Tibial nerve (tissue), 4 donors: ENCODE measurements around the gene CELF1. TPM values are rescaled to one million over a fixed set of nuclear protein-coding genes. Genes with fewer than 3 reads are reported as not detected.

Experiments used
- DNase-seq, 2 donors: peaks; one replicate each; pipeline ENCODE4 v3.0.0-alpha.2; 2019; ENCODE audit warnings: low spot score in 2 of 2
- H3K27ac ChIP-seq, 4 donors: fragments of 200-600 bp; sonication (generic) in 3 of 4; one replicate each; pipeline ENCODE4 v1.5.1; 2017 to 2019; ENCODE audit warnings: mild to moderate bottlenecking in 1 of 4
- H3K27me3 ChIP-seq, 2 donors: fragments of 200-600 bp; sonication (generic) in 1 of 2; one replicate each; pipeline versions ENCODE4 v1.5.1 to v1.6.0; 2017 to 2019
- H3K36me3 ChIP-seq, 3 donors: fragments of 200-600 bp; sonication (generic); one replicate each; pipeline ENCODE4 v1.5.1; 2018 to 2019
- H3K4me1 ChIP-seq, 4 donors: fragments of 200-600 bp; sonication (generic) in 3 of 4; one replicate each; pipeline ENCODE4 v1.5.1; 2017 to 2019
- H3K4me3 ChIP-seq, 4 donors: fragments of 200-600 bp; sonication (generic) in 3 of 4; one replicate each; pipeline ENCODE4 v1.5.1; 2017 to 2019; ENCODE audit warnings: mild to moderate bottlenecking in 1 of 4, moderate library complexity in 1 of 4
- H3K9me3 ChIP-seq, 4 donors: fragments of 200-600 bp; sonication (generic) in 3 of 4; one replicate each; pipeline ENCODE4 v1.5.1; 2017 to 2019
- CTCF ChIP-seq, 5 experiments: fragments of 200-600 bp in 3 of 5; fragments of 450-650 bp in 2 of 5; sonication (generic) in 3 of 5; IDR thresholded peaks; one replicate each; pipeline ENCODE4 v1.5.1; 2016 to 2019; ENCODE audit warnings: antibody characterized with exemption in 5 of 5, mild to moderate bottlenecking in 3 of 5, moderate library complexity in 2 of 5
- EP300 ChIP-seq, 2 donors: sonication (generic); formaldehyde crosslinking; IDR thresholded peaks; one replicate each; pipeline ENCODE4 v1.6.1; 2017; ENCODE audit warnings: antibody characterized with exemption in 2 of 2, mild to moderate bottlenecking in 1 of 2
- POLR2A ChIP-seq, 2 donors: fragments of 450-650 bp; IDR thresholded peaks; one replicate each; pipeline ENCODE4 v1.6.1; 2017; ENCODE audit warnings: antibody characterized with exemption in 2 of 2, mild to moderate bottlenecking in 2 of 2, moderate library complexity in 2 of 2
- WGBS, 2 donors: methylation state at CpG; one replicate each; pipeline ENCODE4 v1.1.5; 2018; 5-methylcytosine and 5-hydroxymethylcytosine counted together
- total RNA-seq, 4 donors: library from RNA; depleted of rRNA; stranded (reverse); fragments of >200 nt; gene quantifications; one replicate each; pipeline ENCODE4 v1.1.0, GENCODE V29; 2016

CELF1 gene
- total RNA-seq, 4 donors from 2014 or later: 70.3 to 144 (median 127) TPM

- Histone ChIP-seq H3K36me3 (no peaks in the 10 kb centered on the region), H3K27ac (no peak overlapping the region), H3K4me3 (no peak overlapping the region), H3K9me3 (no peaks in the 10 kb centered on the region), H3K27me3 (no peaks in the 10 kb centered on the region), H3K4me1 (no peaks in the 10 kb centered on the region)
- no peak for DNase-seq
- TF ChIP-seq POLR2A (IDR thresholded peaks at IDR 0.05) (no peak), EP300 (IDR thresholded peaks at IDR 0.05) (no peak), CTCF (IDR thresholded peaks at IDR 0.05) (no peak)
- WGBS, 2 donors: 78 to 82% methylated on average over 12 of the region's 12 CpGs
Observed at GRCh38 chr11:47443028-47443700, 109.8 kb downstream of the CELF1 start.

- no peaks in the 10 kb centered on the region for H3K27me3 ChIP-seq
- peaks cover 0 to 4% (median 0%) of the 10 kb centered on the region in 4 donors for H3K4me1 ChIP-seq
- H3K9me3 ChIP-seq: no peaks in the 10 kb centered on the region
- no peak overlapping the region for H3K27ac ChIP-seq
- H3K36me3 ChIP-seq: no peaks in the 10 kb centered on the region
- TF ChIP-seq POLR2A (IDR thresholded peaks at IDR 0.05) (no peak), EP300 (IDR thresholded peaks at IDR 0.05) (no peak), CTCF (IDR thresholded peaks at IDR 0.05) (no peak)
- no peak overlapping the region for H3K4me3 ChIP-seq
- no peak for DNase-seq
- 80 to 85% methylated on average over 4 to 8 of the region's 8 CpGs for WGBS, 2 donors
Observed at GRCh38 chr11:47442514-47442913, 110.4 kb downstream of the CELF1 start.

- TF ChIP-seq CTCF (IDR thresholded peaks at IDR 0.05) (no peak), EP300 (IDR thresholded peaks at IDR 0.05) (no peak), POLR2A (IDR thresholded peaks at IDR 0.05) (no peak)
- no peak for DNase-seq
- no peak overlapping the region for H3K4me3 ChIP-seq
- no peak overlapping the region for H3K27ac ChIP-seq
- H3K9me3 ChIP-seq: no peaks in the 10 kb centered on the region
- no peaks in the 10 kb centered on the region for H3K36me3 ChIP-seq
- peaks cover 0 to 4% (median 0%) of the 10 kb centered on the region in 4 donors for H3K4me1 ChIP-seq
- 76 to 88% methylated on average over 9 to 11 of the region's 12 CpGs for WGBS, 2 donors
- no peaks in the 10 kb centered on the region for H3K27me3 ChIP-seq
Observed at GRCh38 chr11:47441421-47441820, 111.5 kb downstream of the CELF1 start.

- no peaks in the 10 kb centered on the region for H3K36me3 ChIP-seq
- H3K27me3 ChIP-seq: no peaks in the 10 kb centered on the region
- no peak overlapping the region for H3K27ac ChIP-seq
- H3K4me1 ChIP-seq: peaks cover 0 to 4% (median 0%) of the 10 kb centered on the region in 4 donors
- H3K9me3 ChIP-seq: no peaks in the 10 kb centered on the region
- no peak overlapping the region for H3K4me3 ChIP-seq
- no peak for TF ChIP-seq POLR2A (IDR thresholded peaks at IDR 0.05)
- DNase-seq: no peak
- WGBS, 2 donors: 85 to 89% methylated on average over 2 of the region's 2 CpGs
Observed at GRCh38 chr11:47440054-47440476, 112.9 kb downstream of the CELF1 start.

- Histone ChIP-seq H3K36me3 (no peaks in the 10 kb centered on the region), H3K4me1 (peaks cover 0 to 4% (median 0%) of the 10 kb centered on the region in 4 donors), H3K27ac (no peak overlapping the region), H3K4me3 (no peak overlapping the region), H3K27me3 (no peaks in the 10 kb centered on the region), H3K9me3 (no peaks in the 10 kb centered on the region)
- TF ChIP-seq CTCF (IDR thresholded peaks at IDR 0.05) (no peak), POLR2A (IDR thresholded peaks at IDR 0.05) (no peak), EP300 (IDR thresholded peaks at IDR 0.05) (no peak)
- DNase-seq: no peak
- WGBS, 2 donors: 85 to 86% methylated on average over 14 to 18 of the region's 18 CpGs
Observed at GRCh38 chr11:47438721-47439120, 114.2 kb downstream of the CELF1 start.
